ENCODE results near the gene SLC8B1.

DNA sequence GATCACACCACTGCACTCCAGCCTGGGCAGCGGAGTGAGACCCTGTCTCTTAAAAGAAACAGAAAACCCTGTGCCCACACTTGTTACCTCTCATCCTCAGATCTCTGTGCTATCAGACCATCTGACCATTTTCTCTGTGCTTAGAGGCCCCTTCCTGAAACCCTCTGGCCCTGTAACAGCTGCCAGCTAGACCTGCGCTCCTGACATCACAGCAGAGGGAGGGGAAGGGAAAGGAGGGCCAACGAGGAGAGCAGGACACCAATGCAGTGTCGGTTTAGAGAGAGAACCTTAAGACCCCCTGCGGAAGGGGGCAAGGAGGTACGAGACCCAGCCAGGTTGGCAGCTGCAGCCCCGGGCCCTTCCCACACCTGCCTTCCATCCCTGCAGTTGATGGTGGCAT, 42.4 kb downstream of the SLC8B1 start:
- TF ChIP-seq CTCF (IDR thresholded peaks at IDR 0.05) (no peak), ZFX (IDR thresholded peaks at IDR 0.05; ENCODE audit: borderline replicate concordance) (no peak)
